Mammary epithelial cell (primary cell): Measurements from ENCODE around the gene HDAC6.

ENCODE experiments used
- EZH2 ChIP-seq: IDR thresholded peaks from 2 replicates; pipeline ENCODE4 v1.6.1; 2012; ENCODE audit warnings: low read length, inconsistent platforms, borderline replicate concordance
- TF ChIP-seq, protein P1 (sequence below), 2 donors: IDR thresholded peaks in 1 of 2; conservative IDR thresholded peaks in 1 of 2; 2 replicates each; pipeline ENCODE4 v1.5.1; 2011 to 2012; ENCODE audit warnings: inconsistent platforms in 2 of 2, low read length in 2 of 2, mild to moderate bottlenecking in 2 of 2, control low read depth in 1 of 2, low read depth in 1 of 2; ENCODE audit not compliant: insufficient read depth in 1 of 2; ENCODE audit errors: extremely low read depth in 1 of 2

DNA sequence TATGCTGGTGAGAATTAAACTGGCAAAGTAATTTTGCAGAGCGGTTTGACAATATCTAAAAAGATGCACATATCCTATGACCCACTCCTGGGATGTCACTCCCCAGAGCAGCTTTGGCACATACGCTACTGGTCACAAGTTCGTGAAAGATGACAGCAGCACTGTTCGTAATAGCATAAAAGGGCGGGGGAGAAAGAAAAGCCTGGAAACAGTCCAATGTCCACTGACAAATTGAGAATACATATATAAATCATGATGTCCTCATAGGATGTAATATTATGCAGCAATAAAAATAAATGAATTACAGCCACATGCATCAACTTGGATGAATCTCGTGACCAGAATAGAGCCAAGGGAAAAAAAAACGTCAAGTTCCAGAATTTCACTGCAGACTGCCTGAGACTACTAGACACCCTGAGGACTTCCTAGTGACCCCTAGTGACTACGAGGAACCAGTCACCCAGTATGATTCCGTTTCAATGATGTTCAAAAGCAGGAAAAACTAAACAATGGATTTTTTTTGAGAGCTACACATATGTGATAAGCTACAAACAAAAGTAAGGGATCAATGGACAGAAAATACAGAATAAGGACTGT lies 31.8 kb downstream of the HDAC6 start:
- TF ChIP-seq, protein P1, sequence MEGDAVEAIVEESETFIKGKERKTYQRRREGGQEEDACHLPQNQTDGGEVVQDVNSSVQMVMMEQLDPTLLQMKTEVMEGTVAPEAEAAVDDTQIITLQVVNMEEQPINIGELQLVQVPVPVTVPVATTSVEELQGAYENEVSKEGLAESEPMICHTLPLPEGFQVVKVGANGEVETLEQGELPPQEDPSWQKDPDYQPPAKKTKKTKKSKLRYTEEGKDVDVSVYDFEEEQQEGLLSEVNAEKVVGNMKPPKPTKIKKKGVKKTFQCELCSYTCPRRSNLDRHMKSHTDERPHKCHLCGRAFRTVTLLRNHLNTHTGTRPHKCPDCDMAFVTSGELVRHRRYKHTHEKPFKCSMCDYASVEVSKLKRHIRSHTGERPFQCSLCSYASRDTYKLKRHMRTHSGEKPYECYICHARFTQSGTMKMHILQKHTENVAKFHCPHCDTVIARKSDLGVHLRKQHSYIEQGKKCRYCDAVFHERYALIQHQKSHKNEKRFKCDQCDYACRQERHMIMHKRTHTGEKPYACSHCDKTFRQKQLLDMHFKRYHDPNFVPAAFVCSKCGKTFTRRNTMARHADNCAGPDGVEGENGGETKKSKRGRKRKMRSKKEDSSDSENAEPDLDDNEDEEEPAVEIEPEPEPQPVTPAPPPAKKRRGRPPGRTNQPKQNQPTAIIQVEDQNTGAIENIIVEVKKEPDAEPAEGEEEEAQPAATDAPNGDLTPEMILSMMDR (conservative IDR thresholded peaks at IDR 0.05 in 1 of 2, IDR thresholded peaks at IDR 0.05 in 1 of 2; ENCODE audit: extremely low read depth in 1 of 2, insufficient read depth in 1 of 2, low read depth in 1 of 2, low read length in 2 of 2) = no peak
- no peak for TF ChIP-seq EZH2
